IPS-NIHi11 (cell line): ENCODE data around the gene TPK1.
"Not testable (repeated sequence)": the region's sequence is repeated elsewhere in the genome, so short reads cannot be mapped to it uniquely, and the experiment has no call there.

Experiments
- DNase-seq: peaks from one replicate; pipeline ENCODE4 v3.0.0; 2012; ENCODE audit warnings: mixed read lengths, low spot score

Gene TPK1

DNA sequence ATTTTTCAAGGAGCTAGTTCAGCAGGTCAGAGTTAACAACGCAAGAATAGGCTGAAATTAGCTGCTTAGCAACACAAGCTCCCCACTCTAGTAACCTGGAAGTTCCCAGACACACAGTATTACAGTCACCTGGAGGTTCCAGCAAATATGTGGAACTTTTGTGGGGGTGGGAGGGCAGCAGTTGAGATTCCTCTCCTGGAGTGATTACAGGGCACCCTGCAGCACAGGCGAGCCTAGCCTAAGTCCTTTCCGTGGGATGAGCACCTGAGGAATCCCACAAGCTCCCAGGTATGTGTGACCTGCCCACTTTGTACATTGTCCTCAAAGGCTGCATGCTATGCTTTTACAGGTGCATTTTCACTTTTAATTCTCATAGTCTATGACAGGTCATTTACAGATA lies 13.6 kb downstream of the TPK1 start:
- no peak for DNase-seq

DNA sequence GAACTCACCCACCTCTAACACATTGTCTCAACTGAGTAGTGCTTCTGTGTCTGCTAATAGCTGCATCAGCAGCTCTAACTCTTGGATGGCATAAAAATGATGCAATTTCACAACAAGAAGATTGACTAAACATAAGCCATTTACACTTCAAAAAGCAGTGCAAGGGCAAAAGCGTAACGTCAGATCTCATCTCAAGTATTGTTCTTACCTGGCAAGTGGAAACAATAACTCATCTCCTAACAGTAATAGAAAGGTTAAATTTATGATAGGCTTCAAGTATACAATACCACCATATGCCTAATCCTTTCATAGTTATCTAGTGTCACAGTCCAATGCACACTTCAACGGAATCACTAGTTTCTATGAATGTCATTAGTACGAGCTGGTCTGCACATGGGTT lies 14.8 kb downstream of the TPK1 start:
- DNase-seq: no peak

- DNase-seq: no peak
These were observed 15.3 kb downstream of the TPK1 start for GRCh38 chr7:144820552-144820951.

DNA sequence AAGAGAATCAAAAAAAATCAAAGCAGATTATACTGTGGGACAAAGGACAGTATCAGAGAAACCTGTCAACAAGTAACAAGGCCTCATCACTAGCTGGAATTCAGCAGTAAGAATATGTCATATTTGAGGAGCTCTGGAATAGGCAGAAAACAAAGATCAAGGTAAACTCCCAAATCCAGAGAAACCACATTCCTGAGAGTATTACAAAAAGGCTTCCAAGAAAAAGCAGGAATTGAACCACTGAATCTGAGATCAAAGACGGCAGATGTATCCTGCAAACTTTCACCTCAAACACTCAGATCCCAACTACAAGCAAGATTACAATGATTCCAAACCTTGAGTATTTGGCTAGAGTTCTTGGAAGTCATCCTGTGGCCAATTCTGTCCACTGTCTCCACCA lies 16.3 kb downstream of the TPK1 start:
- no peak for DNase-seq

DNA sequence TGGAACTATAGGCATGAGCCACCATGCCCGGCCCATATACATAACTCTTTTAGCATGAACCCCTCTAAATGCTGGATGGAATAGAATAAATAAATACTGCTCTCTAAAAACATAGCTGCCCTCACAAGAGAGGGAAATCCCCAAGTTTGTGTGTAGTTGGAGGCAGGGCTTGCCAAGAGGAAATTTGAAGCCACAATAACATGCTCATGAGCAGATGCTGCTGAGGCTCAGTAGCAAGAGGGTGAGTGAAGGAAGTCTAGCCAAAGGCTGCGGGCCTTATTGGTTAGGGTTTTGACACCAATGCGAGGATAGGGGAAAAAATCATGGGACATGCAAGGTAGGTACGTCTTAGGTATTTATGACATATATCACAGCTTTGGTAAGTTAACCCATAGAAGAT lies 17.3 kb downstream of the TPK1 start:
- DNase-seq: no peak

- no peak for DNase-seq
These were observed 18.9 kb downstream of the TPK1 start for GRCh38 chr7:144817001-144817400.

DNA sequence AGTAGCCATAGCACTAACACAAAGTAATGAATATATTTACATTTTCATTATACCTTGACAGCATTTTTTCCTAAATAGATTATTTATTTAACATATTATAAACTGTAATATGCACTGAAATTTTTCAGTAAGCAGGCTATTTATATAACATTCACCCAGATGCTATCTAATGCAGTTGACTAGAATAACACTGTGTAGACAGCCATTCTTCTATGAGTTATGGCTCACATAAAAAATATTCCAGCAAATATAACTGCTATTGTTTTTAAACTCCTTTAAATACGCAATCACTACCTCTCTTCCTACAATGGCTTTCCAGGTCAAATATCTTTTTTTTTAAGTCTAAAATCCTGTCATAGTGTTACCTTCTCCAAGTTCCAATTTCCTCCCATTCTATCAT lies 21.6 kb downstream of the TPK1 start:
- no peak for DNase-seq

GRCh38 chr7:144812379-144813283 lies 23.2 kb downstream of the TPK1 start:
- DNase-seq: no peak

DNA sequence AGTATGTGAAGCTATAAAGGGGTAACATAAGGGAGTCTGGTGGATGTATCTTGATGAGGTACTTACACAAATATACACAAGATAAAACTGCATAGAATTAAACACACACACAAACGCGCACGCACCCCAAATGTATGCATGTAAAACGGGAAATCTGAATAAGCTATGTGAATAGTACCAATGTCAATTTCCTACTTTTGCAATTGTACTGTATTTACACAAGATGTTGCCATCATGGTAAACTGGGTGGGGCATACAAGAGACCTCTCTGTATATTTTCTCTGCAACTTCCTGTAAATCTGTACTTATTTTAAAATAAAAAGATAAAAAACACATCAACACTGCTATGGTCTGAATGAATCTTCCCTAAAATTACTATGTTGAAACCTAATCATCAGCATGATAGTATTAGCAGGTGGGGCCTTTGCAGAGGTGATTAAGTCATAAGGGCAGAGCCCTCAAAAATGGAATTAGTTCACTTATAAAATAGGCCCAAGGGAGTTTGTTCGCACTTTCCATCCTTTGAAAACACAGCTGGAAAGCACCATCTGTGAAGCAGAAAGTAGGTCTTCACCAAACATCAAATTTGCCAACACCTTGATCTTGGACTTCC lies 30.1 kb downstream of the TPK1 start:
- DNase-seq: no peak

DNA sequence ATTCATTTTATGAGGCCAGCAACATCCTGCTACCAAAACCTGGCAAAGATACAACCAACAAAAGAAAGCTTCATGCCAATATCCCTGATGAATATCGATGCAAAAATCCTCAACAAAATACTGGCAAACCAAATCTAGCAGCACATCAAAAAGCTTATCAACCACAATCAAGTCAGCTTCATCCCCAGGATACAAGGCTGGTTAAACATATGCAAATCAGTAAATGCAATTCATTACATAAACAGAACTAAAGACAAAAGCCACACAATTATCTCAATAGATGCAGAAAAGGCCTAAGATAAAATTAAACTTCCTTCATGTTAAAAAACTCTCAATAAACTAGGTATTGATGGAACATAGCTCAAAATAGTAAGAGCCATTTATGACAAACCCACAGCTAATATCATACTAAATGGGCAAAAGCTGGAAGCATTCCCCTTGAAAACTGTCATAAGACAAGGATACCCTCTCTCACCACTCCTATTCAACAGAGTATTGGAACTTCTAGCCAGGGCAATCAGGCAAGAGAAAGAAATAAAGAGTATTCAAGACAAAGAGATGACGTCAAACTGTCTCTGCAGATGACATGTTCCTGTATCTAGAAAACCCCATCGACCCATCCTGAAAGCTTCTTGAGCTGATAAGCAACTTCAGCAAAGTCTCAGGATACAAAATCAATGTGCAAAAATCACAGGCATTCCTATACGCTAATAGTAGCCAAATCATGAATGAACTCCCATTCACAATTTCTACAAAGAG lies 35.0 kb downstream of the TPK1 start:
- not testable (repeated sequence) for DNase-seq

DNA sequence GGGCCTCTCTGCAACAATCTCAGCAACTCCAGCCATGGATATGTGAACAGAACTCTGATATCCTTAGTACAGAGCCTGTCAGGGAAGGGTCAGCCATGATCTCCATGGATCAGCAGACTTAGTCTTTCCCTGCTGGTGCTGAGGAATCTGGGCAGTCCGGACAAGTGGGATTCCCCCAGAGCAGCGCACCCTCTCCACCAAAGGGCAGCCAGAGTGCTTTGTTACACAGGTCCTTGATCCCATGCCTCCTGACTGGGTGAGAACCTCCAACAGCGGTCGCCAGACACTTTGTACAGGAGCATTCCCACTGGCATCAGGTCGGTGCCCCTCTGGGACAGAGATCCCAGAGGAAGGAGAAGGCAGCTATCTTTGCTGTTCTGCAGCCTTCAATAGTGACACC lies 38.9 kb downstream of the TPK1 start:
- DNase-seq: no peak

GRCh38 chr7:144792050-144792449 lies 43.8 kb downstream of the TPK1 start:
- no peak for DNase-seq

DNA sequence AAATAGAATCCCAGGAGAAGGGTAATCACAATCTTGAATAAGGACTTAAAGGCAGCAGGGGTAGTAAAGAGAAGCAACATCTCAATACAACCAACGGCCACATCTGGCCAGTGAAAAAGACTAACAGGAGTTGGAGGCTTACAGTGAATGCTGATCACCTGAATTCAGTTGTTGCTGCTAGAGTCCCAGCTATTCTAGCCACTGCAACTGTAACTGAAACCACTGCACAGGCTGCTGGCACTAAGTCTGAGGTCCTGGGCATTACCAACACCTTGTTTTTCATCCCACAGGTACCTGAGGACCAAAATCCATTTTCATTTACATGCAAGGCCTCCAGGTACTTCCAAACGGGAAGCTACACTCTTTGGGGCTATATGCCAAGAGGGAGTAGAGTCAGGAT lies 44.4 kb downstream of the TPK1 start:
- no peak for DNase-seq

- DNase-seq: no peak
These were observed 48.7 kb downstream of the TPK1 start for GRCh38 chr7:144787127-144787526.

DNA sequence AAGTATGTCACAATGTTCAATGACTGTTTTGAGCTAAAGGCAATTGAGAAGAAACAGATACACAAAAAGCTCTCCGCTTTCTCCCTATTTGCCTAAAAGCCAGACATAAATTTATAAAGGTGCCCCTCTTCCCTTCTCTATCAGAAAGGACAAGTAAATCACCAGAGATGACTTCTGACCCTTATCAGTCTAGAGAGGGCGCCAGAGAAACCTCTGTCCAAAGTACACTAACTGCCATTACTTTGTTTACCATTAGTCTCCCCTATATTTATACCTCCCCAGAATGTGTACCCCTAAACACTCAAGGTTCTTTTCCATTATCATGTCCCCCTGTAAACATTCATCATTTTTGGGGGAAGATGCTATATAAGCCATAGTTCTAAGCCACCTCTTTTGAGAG lies 49.3 kb downstream of the TPK1 start:
- DNase-seq: no peak

- DNase-seq: no peak
These were observed 49.8 kb downstream of the TPK1 start for GRCh38 chr7:144786079-144786478.

- DNase-seq: no peak
These were observed 50.3 kb downstream of the TPK1 start for GRCh38 chr7:144785521-144785920.

- no peak for DNase-seq
These were observed 50.9 kb downstream of the TPK1 start for GRCh38 chr7:144784943-144785342.

- DNase-seq: no peak
These were observed 51.4 kb downstream of the TPK1 start for GRCh38 chr7:144784441-144784840.

GRCh38 chr7:144782883-144783282 lies 53.0 kb downstream of the TPK1 start:
- DNase-seq: no peak

GRCh38 chr7:144780071-144780608 lies 55.7 kb downstream of the TPK1 start:
- no peak for DNase-seq

- not testable (repeated sequence) for DNase-seq
These were observed 58.0 kb downstream of the TPK1 start for GRCh38 chr7:144777889-144778288.
